Panc1 (cell line): ENCODE measurements around the gene RIC8B.

Experiments
- CTCF ChIP-seq: fragments of 450-650 bp; IDR thresholded peaks from 2 replicates; pipeline ENCODE4 v1.5.1; 2017; ENCODE audit warnings: mild to moderate bottlenecking
- POLR2AphosphoS5 ChIP-seq: IDR thresholded peaks from 2 replicates; pipeline ENCODE4 v1.6.1; 2012; ENCODE audit warnings: mild to moderate bottlenecking, low read depth, low read length, moderate library complexity
- REST ChIP-seq, 2 experiments: IDR thresholded peaks; 2 replicates each; pipeline ENCODE4 v1.6.1; 2011 to 2012; ENCODE audit warnings: low read depth in 2 of 2, control low read depth in 1 of 2, low read length in 1 of 2, mild to moderate bottlenecking in 1 of 2, moderate library complexity in 1 of 2; ENCODE audit not compliant: insufficient read depth in 1 of 2
- SIN3A ChIP-seq: IDR thresholded peaks from 2 replicates; pipeline ENCODE4 v1.6.1; 2012; ENCODE audit warnings: low read depth, mild to moderate bottlenecking, low read length, moderate library complexity, borderline replicate concordance; ENCODE audit not compliant: insufficient read depth
- TCF7L2 ChIP-seq: IDR thresholded peaks from 2 replicates; pipeline ENCODE4 v1.6.1; 2011; ENCODE audit warnings: mild to moderate bottlenecking, low read depth, low read length, inconsistent platforms

- TF ChIP-seq CTCF (no peak), POLR2AphosphoS5 (no peak), SIN3A (no peak), REST (IDR thresholded peaks at IDR 0.05; ENCODE audit: insufficient read depth in 1 of 2, low read depth in 2 of 2, low read length in 1 of 2) (no peak), TCF7L2 (no peak)
Observed at GRCh38 chr12:106783515-106783914, 9.0 kb downstream of the RIC8B start.
